A549 (cell line): Measurements from ENCODE around the gene ATF2. TPM values are rescaled to one million over a fixed set of nuclear protein-coding genes. Genes with fewer than 3 reads are reported as not detected.

ENCODE experiments used
- ATAC-seq, 2 experiments: fragments of 200-7000 bp in 1 of 2; fragments of >200 bp in 1 of 2; cut with Nextera tagmentation in 1 of 2; cut with Tn5 transposase in 1 of 2; 3 replicates each; pipeline versions ENCODE4 v1.8.0 to v1.9.1; 2018 to 2020; ENCODE audit warnings: mild to moderate bottlenecking in 1 of 2, moderate library complexity in 1 of 2
- CTCF ChIA-PET: fragments of 300-600 bp; sonication (Branson Sonifier 250); formaldehyde crosslinking; extraction: SDS; loops from one replicate; lab custom pipeline; 2021; ENCODE audit warnings: antibody characterized with exemption, inconsistent platforms; lab: Yijun Ruan, JAX
- POLR2A ChIA-PET: fragments of 350-600 bp; formaldehyde crosslinking; extraction: SDS; loops from one replicate; lab custom pipeline; 2021; ENCODE audit warnings: antibody characterized with exemption, inconsistent platforms; lab: Yijun Ruan, JAX
- DNase-seq, 2 experiments: peaks; one replicate each; pipeline versions ENCODE4 v3.0.0 to v3.0.0-alpha.2; 2011 to 2016; ENCODE audit warnings: low read depth in 1 of 2, low spot score in 1 of 2
- FAIRE-seq: peaks from 2 replicates; lab custom pipeline; 2011; peaks lifted over from hg19 to GRCh38; lab: Jason Lieb, UNC
- H3K27ac ChIP-seq, 2 experiments: fragments of >200 bp; sonication (Bioruptor Twin); formaldehyde crosslinking; 3 replicates each; pipeline ENCODE4 v1.5.1; 2016 to 2017
- H3K4me1 ChIP-seq: fragments of >200 bp; sonication (Bioruptor Twin); formaldehyde crosslinking; 3 replicates; pipeline ENCODE4 v1.6.1; 2016
- H3K4me2 ChIP-seq: fragments of >200 bp; sonication (Bioruptor Twin); formaldehyde crosslinking; 3 replicates; pipeline ENCODE4 v1.6.1; 2016
- H3K4me3 ChIP-seq: fragments of >200 bp; sonication (Bioruptor Twin); formaldehyde crosslinking; 3 replicates; pipeline ENCODE4 v1.5.1; 2016
- H3K9me3 ChIP-seq: fragments of >200 bp; sonication (Bioruptor Twin); formaldehyde crosslinking; 3 replicates; pipeline ENCODE4 v1.6.1; 2016
- CBX2 ChIP-seq: fragments of 200-600 bp; sonication (generic); IDR thresholded peaks from 2 replicates; pipeline ENCODE4 v1.6.1; 2016; ENCODE audit warnings: low read depth, mild to moderate bottlenecking, borderline replicate concordance
- CHD2 ChIP-seq: fragments of 150-350 bp; IDR thresholded peaks from 2 replicates; pipeline ENCODE4 v1.6.1; 2014; ENCODE audit warnings: low read length; ENCODE audit not compliant: partially characterized antibody
- FOSL2 ChIP-seq, 2 experiments: fragments of 450-650 bp in 1 of 2; fragments of >200 bp in 1 of 2; sonication (Bioruptor Twin) in 1 of 2; formaldehyde crosslinking; IDR thresholded peaks; 2 replicates each; pipeline versions ENCODE4 v1.5.0 to v1.6.1; 2016 to 2020; ENCODE audit warnings: mild to moderate bottlenecking in 1 of 2, moderate library complexity in 1 of 2
- GATA3 ChIP-seq: IDR thresholded peaks from 2 replicates; pipeline ENCODE4 v1.6.1; 2012; ENCODE audit warnings: borderline replicate concordance
- HDAC2 ChIP-seq: fragments of 200-600 bp; sonication (generic); IDR thresholded peaks from 2 replicates; pipeline ENCODE4 v1.6.1; 2016
- HOXA7 ChIP-seq: fragments of 250-450 bp; sonication (Bioruptor Pico); IDR thresholded peaks from 2 replicates; pipeline ENCODE4 v1.5.0; 2020; ENCODE audit warnings: mild to moderate bottlenecking, moderate library complexity
- HOXB5 ChIP-seq: fragments of 250-450 bp; sonication (Bioruptor Pico); IDR thresholded peaks from 2 replicates; pipeline ENCODE4 v1.5.0; 2020; ENCODE audit warnings: mild to moderate bottlenecking, moderate library complexity
- KDM1A ChIP-seq: fragments of 200-600 bp; sonication (generic); IDR thresholded peaks from 2 replicates; pipeline ENCODE4 v1.6.1; 2016; ENCODE audit warnings: low read depth, mild to moderate bottlenecking
- KDM5A ChIP-seq: fragments of 200-600 bp; sonication (generic); IDR thresholded peaks from 2 replicates; pipeline ENCODE4 v1.6.1; 2016; ENCODE audit warnings: antibody characterized with exemption, mild to moderate bottlenecking
- MAFK ChIP-seq: fragments of 450-650 bp; IDR thresholded peaks from 2 replicates; pipeline ENCODE4 v1.6.1; 2014; ENCODE audit not compliant: partially characterized antibody
- MAZ ChIP-seq: fragments of 150-350 bp; IDR thresholded peaks from 2 replicates; pipeline ENCODE4 v1.6.1; 2014; ENCODE audit warnings: antibody characterized with exemption, low read depth, low read length, borderline replicate concordance
- MYC ChIP-seq: IDR thresholded peaks from 2 replicates; pipeline ENCODE4 v1.6.1; 2012; ENCODE audit warnings: mild to moderate bottlenecking, inconsistent platforms, low read length, improper control_type of control experiment, borderline replicate concordance
- POLR2A ChIP-seq: IDR thresholded peaks from 2 replicates; pipeline ENCODE4 v1.6.1; 2012; ENCODE audit warnings: mild to moderate bottlenecking, low read length
- POLR2AphosphoS2 ChIP-seq: conservative IDR thresholded peaks from 2 replicates; pipeline ENCODE4 v1.6.1; 2012; ENCODE audit warnings: low read length, improper control_type of control experiment, inconsistent platforms
- RFX5 ChIP-seq: fragments of 450-650 bp; IDR thresholded peaks from 2 replicates; pipeline ENCODE4 v1.7.1; 2014; ENCODE audit warnings: antibody characterized with exemption, mild to moderate bottlenecking, moderate library complexity
- RNF2 ChIP-seq: fragments of 200-600 bp; sonication (generic); IDR thresholded peaks from 2 replicates; pipeline ENCODE4 v1.6.1; 2016; ENCODE audit warnings: low read depth, mild to moderate bottlenecking, antibody characterized with exemption, moderate library complexity, borderline replicate concordance
- TFCP2L1 ChIP-seq: fragments of 250-450 bp; sonication (Bioruptor Pico); IDR thresholded peaks from 2 replicates; pipeline ENCODE4 v1.5.0; 2021; ENCODE audit warnings: mild to moderate bottlenecking
- ZFP36 ChIP-seq: fragments of 450-650 bp; IDR thresholded peaks from 2 replicates; pipeline ENCODE4 v1.6.1; 2014; ENCODE audit warnings: borderline replicate concordance; ENCODE audit not compliant: partially characterized antibody
- ZNF302 ChIP-seq: fragments of 250-450 bp; sonication (Bioruptor Pico); IDR thresholded peaks from 2 replicates; pipeline ENCODE4 v1.9.0; 2021; ENCODE audit warnings: inconsistent platforms, mild to moderate bottlenecking, moderate library complexity
- ZSCAN20 ChIP-seq: fragments of 250-450 bp; sonication (Bioruptor Pico); IDR thresholded peaks from 2 replicates; pipeline ENCODE4 v1.8.0; 2022; ENCODE audit warnings: mild to moderate bottlenecking, moderate library complexity
- WGBS: methylation state at CpG from one replicate; pipeline ENCODE4 v1.1.6; 2017; ENCODE audit errors: missing lambda C conversion rate; 5-methylcytosine and 5-hydroxymethylcytosine counted together
- polyA plus RNA-seq, 4 experiments: library from polyadenylated mRNA; depleted of rRNA in 3 of 4; stranded (reverse); fragments of >200 nt; fragmentation: RNase III in 1 of 4; extraction: RNeasy Plus Mini Kit Qiagen cat#74134 plus additional on column Dnase treatment in 1 of 4; gene quantifications; 2 replicates in 3 of 4; 3 replicates in 1 of 4; pipeline ENCODE4 v1.2.3, GENCODE V29; 2011 to 2017
- TF ChIP-seq, protein P1 (sequence below): fragments of 200-600 bp; sonication (generic); IDR thresholded peaks from 2 replicates; pipeline ENCODE4 v1.6.1; 2016; ENCODE audit warnings: antibody characterized with exemption, mild to moderate bottlenecking, moderate library complexity
- TF ChIP-seq, protein P2 (sequence below): fragments of >200 bp; sonication (Bioruptor Twin); formaldehyde crosslinking; IDR thresholded peaks from 2 replicates; pipeline ENCODE4 v1.6.1; 2016
- TF ChIP-seq, protein P3 (sequence below): fragments of >200 bp; sonication (Bioruptor Twin); formaldehyde crosslinking; IDR thresholded peaks from 3 replicates; pipeline ENCODE4 v1.5.1; 2016
- TF ChIP-seq, protein P4 (sequence below): fragments of 250-450 bp; sonication (Bioruptor Pico); IDR thresholded peaks from 2 replicates; pipeline ENCODE4 v1.5.0; 2021; ENCODE audit warnings: mild to moderate bottlenecking, moderate library complexity, borderline replicate concordance
- TF ChIP-seq, protein P5 (sequence below): fragments of 250-450 bp; sonication (Bioruptor Pico); IDR thresholded peaks from 2 replicates; pipeline ENCODE4 v1.5.0; 2020; ENCODE audit warnings: low read depth, mild to moderate bottlenecking, moderate library complexity
- TF ChIP-seq, protein P6 (sequence below): IDR thresholded peaks from 2 replicates; pipeline ENCODE4 v1.6.1; 2012; ENCODE audit warnings: low read depth, borderline replicate concordance

ATF2 gene
- polyA plus RNA-seq, 2 of the 4 experiments (the other 2 are of a cell fraction): 18.9 to 67.4 TPM

DNA sequence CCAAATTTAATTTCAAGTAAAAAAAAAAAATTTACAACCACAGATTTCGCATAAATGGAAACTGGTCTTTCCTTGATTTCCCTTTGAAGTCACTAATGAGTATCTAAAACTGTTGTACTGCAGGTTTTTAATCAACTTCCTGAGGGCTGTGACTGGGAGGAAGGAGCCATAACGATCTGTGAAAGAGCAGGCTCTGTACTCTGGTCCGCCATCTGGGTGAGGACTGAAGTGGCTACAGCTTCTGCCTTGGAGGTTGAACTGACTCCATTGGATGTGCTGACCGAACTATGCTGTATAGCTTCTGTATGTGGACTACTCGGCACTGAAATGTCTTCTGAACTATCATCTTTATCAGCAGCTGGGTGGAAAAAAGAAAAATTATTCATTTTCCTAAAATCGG, 93.5 kb downstream of the ATF2 start (continued):
- TF ChIP-seq, protein P1, sequence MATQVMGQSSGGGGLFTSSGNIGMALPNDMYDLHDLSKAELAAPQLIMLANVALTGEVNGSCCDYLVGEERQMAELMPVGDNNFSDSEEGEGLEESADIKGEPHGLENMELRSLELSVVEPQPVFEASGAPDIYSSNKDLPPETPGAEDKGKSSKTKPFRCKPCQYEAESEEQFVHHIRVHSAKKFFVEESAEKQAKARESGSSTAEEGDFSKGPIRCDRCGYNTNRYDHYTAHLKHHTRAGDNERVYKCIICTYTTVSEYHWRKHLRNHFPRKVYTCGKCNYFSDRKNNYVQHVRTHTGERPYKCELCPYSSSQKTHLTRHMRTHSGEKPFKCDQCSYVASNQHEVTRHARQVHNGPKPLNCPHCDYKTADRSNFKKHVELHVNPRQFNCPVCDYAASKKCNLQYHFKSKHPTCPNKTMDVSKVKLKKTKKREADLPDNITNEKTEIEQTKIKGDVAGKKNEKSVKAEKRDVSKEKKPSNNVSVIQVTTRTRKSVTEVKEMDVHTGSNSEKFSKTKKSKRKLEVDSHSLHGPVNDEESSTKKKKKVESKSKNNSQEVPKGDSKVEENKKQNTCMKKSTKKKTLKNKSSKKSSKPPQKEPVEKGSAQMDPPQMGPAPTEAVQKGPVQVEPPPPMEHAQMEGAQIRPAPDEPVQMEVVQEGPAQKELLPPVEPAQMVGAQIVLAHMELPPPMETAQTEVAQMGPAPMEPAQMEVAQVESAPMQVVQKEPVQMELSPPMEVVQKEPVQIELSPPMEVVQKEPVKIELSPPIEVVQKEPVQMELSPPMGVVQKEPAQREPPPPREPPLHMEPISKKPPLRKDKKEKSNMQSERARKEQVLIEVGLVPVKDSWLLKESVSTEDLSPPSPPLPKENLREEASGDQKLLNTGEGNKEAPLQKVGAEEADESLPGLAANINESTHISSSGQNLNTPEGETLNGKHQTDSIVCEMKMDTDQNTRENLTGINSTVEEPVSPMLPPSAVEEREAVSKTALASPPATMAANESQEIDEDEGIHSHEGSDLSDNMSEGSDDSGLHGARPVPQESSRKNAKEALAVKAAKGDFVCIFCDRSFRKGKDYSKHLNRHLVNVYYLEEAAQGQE: no peak
- TF ChIP-seq FOSL2 (IDR thresholded peaks at IDR 0.05) (no peak), FOSL2 (CRISPR knock-in tag; IDR thresholded peaks at IDR 0.05) (no peak), KDM5A (no peak), RFX5 (no peak), ZNF302 (CRISPR knock-in tag) (no peak), KDM1A (no peak), MYC (no peak), MAZ (no peak), CBX2 (no peak)
- TF ChIP-seq, protein P2, sequence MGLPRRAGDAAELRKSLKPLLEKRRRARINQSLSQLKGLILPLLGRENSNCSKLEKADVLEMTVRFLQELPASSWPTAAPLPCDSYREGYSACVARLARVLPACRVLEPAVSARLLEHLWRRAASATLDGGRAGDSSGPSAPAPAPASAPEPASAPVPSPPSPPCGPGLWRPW: no peak

DNA sequence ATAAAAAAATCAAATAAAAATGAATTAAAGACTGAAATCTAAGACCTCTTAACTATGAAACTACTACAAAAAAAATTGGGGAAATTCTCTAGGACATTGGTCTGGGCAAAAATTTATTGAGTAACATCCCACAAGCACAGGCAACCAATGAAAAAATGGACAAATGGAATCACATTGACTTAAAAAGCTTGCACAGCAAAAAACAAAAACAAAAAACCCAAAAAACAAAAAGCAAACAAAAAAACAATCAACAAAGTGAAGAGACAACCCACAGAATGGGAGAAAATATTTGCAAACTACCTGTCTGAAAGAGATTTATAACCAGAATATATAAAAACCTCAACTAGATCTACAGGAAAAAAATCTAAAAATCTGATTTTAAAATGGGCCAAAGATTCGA, 99.5 kb downstream of the ATF2 start:
- Histone ChIP-seq H3K4me1 (no peaks in the 10 kb centered on the region), H3K9me3 (no peaks in the 10 kb centered on the region), H3K4me3 (no peak overlapping the region), H3K27ac (no peak overlapping the region), H3K4me2 (no peak overlapping the region)
- WGBS: 79% methylated on average over 1 of the region's 1 CpG
- POLR2A ChIA-PET: no interaction called here
- FAIRE-seq (no peak), ATAC-seq (no peak), DNase-seq (no peak)
- CTCF ChIA-PET: no interaction called here
- TF ChIP-seq MAFK: peak; percentile 38
- no peak for TF ChIP-seq ZSCAN20 (CRISPR knock-in tag)
- no peak for TF ChIP-seq POLR2A
- TF ChIP-seq, protein P3, sequence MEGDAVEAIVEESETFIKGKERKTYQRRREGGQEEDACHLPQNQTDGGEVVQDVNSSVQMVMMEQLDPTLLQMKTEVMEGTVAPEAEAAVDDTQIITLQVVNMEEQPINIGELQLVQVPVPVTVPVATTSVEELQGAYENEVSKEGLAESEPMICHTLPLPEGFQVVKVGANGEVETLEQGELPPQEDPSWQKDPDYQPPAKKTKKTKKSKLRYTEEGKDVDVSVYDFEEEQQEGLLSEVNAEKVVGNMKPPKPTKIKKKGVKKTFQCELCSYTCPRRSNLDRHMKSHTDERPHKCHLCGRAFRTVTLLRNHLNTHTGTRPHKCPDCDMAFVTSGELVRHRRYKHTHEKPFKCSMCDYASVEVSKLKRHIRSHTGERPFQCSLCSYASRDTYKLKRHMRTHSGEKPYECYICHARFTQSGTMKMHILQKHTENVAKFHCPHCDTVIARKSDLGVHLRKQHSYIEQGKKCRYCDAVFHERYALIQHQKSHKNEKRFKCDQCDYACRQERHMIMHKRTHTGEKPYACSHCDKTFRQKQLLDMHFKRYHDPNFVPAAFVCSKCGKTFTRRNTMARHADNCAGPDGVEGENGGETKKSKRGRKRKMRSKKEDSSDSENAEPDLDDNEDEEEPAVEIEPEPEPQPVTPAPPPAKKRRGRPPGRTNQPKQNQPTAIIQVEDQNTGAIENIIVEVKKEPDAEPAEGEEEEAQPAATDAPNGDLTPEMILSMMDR: no peak

DNA sequence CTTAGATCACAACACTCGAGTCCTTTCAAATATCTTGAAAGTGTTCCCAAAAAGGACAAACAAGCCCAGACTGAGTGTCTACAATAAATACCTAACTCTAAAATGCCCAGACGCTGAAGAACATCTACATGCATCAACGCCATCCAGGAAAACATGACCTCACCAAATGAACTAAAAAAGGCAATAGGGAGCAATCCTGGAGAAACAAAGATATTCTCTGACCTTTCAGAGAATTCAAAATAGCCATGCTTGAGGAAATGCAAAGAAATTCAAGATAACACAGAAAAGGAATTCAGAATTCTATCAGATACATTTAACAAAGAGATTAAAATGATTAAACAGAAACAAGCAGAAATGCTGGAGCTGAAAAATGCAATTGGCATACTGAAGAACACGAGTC, 101.6 kb downstream of the ATF2 start:
- H3K27ac ChIP-seq: no peak overlapping the region
- no peaks in the 10 kb centered on the region for H3K9me3 ChIP-seq
- ChIA-PET POLR2A (no interaction called here), CTCF (no interaction called here)
- 91% methylated on average over 4 of the region's 4 CpGs for WGBS
- no peaks in the 10 kb centered on the region for H3K4me1 ChIP-seq
- ATAC-seq: no peak
- H3K4me2 ChIP-seq: no peak overlapping the region
- no peak overlapping the region for H3K4me3 ChIP-seq
- no peak for DNase-seq
- FAIRE-seq: no peak
- TF ChIP-seq KDM5A (no peak), HOXB5 (no peak), CHD2 (no peak), RFX5 (no peak), ZFP36 (no peak), GATA3 (no peak), POLR2AphosphoS2 (no peak), HDAC2 (no peak), RNF2 (no peak), MAFK (no peak), HOXA7 (no peak), TFCP2L1 (no peak)
- TF ChIP-seq, protein P4, sequence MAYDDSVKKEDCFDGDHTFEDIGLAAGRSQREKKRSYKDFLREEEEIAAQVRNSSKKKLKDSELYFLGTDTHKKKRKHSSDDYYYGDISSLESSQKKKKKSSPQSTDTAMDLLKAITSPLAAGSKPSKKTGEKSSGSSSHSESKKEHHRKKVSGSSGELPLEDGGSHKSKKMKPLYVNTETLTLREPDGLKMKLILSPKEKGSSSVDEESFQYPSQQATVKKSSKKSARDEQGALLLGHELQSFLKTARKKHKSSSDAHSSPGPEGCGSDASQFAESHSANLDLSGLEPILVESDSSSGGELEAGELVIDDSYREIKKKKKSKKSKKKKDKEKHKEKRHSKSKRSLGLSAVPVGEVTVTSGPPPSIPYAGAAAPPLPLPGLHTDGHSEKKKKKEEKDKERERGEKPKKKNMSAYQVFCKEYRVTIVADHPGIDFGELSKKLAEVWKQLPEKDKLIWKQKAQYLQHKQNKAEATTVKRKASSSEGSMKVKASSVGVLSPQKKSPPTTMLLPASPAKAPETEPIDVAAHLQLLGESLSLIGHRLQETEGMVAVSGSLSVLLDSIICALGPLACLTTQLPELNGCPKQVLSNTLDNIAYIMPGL: no peak
- TF ChIP-seq, protein P5, sequence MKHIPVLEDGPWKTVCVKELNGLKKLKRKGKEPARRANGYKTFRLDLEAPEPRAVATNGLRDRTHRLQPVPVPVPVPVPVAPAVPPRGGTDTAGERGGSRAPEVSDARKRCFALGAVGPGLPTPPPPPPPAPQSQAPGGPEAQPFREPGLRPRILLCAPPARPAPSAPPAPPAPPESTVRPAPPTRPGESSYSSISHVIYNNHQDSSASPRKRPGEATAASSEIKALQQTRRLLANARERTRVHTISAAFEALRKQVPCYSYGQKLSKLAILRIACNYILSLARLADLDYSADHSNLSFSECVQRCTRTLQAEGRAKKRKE (CRISPR knock-in tag): no peak
- TF ChIP-seq, protein P6, sequence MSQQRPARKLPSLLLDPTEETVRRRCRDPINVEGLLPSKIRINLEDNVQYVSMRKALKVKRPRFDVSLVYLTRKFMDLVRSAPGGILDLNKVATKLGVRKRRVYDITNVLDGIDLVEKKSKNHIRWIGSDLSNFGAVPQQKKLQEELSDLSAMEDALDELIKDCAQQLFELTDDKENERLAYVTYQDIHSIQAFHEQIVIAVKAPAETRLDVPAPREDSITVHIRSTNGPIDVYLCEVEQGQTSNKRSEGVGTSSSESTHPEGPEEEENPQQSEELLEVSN: no peak
